ENCODE results near the gene ATF6.

DNA sequence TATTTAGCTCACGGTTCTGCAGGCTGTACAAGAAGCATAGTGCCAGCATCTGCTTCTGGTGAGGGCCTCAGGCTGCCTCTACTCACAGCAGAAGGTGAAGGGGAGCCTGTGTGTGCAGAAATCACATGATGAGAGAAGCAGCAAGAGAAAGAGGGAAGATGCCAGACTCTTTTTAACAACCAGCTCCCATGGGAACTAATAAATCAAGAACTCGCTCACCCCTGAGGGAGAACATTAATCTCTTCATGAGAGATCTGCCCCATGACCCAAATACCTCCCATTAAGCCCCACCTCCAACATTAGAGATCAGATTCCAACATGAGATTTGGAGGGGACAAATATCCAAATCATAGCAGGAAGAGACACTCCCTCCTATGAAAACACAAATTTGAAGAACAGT, 183.4 kb downstream of the ATF6 start:
- TF ChIP-seq POLR2AphosphoS5 (IDR thresholded peaks at IDR 0.05): no peak
- TF ChIP-seq CTCF (IDR thresholded peaks at IDR 0.05): no peak

Data from breast epithelium (tissue), 3 donors.